ENCODE results near the gene MYRF. TPM values are rescaled to one million over a fixed set of nuclear protein-coding genes. Genes with fewer than 3 reads are reported as not detected.

Gene MYRF
- total and polyA plus RNA-seq, 9 of the 15 experiments (the other 6 are each of a cell fraction or from before 2014, with no cell fraction given): 2.3 to 25.8 (median 7.1) TPM

DNA sequence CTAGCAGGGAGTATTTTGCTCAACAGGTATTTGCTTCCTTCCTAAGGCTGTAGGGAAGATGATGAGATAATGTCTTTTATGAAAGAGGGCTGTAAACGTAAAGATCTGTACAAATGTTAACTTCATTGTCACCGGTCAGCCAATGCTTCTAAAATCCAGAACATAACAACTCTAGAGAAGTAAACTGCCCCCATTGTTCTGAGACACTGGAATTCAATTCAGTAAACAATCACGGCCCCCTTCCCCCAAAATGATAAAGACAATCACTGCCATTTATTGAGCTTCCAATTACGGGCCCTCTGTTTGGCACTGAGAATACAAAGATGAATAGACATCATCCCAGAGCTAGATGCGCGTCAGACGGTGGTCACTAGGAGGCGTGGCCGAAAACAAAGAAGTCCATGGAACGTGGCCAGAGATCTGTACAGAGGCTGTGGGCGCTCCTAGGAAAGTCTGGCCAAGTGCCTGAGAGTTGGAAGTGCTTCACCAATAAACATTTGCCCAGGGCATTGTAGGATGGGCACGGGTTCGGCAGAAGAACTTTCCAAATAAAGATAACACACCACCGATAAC is 39.4 kb downstream of the MYRF start (continued):
- TF ChIP-seq ZNF124 (CRISPR knock-in tag; IDR thresholded peaks at IDR 0.05) (no peak), MEF2D (tag; conservative IDR thresholded peaks at IDR 0.05; ENCODE audit: low read depth) (no peak), PKNOX1 (IDR thresholded peaks at IDR 0.05) (no peak), CSDE1 (IDR thresholded peaks at IDR 0.05) (no peak), MCM7 (IDR thresholded peaks at IDR 0.05) (no peak), MYC (IDR thresholded peaks at IDR 0.05; ENCODE audit: low read depth, low read length) (peak; percentile 18; the same call in 1 of the 2 replicates), MYC (CRISPR knock-in tag; IDR thresholded peaks at IDR 0.05; ENCODE audit: borderline replicate concordance, low read depth) (no peak), ETV5 (CRISPR knock-in tag; IDR thresholded peaks at IDR 0.05; ENCODE audit: low read depth) (no peak), CHD1 (IDR thresholded peaks at IDR 0.05; ENCODE audit: low read length) (no peak), PREB (CRISPR knock-in tag; IDR thresholded peaks at IDR 0.05) (no peak), RNF219 (CRISPR knock-in tag; IDR thresholded peaks at IDR 0.05) (no peak), ZC3H11A (IDR thresholded peaks at IDR 0.05; ENCODE audit: low read depth, low read length) (no peak), ZKSCAN1 (IDR thresholded peaks at IDR 0.05; ENCODE audit: low read depth, low read length) (no peak), SMARCA4 (IDR thresholded peaks at IDR 0.05) (no peak), ZNF239 (CRISPR knock-in tag; IDR thresholded peaks at IDR 0.05) (no peak), BRD9 (IDR thresholded peaks at IDR 0.05; ENCODE audit: low read depth, partially characterized antibody) (peak; percentile 90), MEIS2 (IDR thresholded peaks at IDR 0.05; ENCODE audit: partially characterized antibody) (no peak), PHF21A (IDR thresholded peaks at IDR 0.05; ENCODE audit: borderline replicate concordance, low read depth) (0 out of 2 replicates have a peak, but pooled peaks have one; percentile 3), ZBTB17 (CRISPR knock-in tag; IDR thresholded peaks at IDR 0.05) (no peak), POLR2AphosphoS5 (IDR thresholded peaks at IDR 0.05; ENCODE audit: control insufficient read depth, insufficient read depth, low read depth, low read length) (peak; percentile 47; the same call in 1 of the 2 replicates), SIN3B (IDR thresholded peaks at IDR 0.05; ENCODE audit: low read depth) (no peak)
- TF ChIP-seq, protein P1, sequence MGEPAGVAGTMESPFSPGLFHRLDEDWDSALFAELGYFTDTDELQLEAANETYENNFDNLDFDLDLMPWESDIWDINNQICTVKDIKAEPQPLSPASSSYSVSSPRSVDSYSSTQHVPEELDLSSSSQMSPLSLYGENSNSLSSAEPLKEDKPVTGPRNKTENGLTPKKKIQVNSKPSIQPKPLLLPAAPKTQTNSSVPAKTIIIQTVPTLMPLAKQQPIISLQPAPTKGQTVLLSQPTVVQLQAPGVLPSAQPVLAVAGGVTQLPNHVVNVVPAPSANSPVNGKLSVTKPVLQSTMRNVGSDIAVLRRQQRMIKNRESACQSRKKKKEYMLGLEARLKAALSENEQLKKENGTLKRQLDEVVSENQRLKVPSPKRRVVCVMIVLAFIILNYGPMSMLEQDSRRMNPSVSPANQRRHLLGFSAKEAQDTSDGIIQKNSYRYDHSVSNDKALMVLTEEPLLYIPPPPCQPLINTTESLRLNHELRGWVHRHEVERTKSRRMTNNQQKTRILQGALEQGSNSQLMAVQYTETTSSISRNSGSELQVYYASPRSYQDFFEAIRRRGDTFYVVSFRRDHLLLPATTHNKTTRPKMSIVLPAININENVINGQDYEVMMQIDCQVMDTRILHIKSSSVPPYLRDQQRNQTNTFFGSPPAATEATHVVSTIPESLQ (CRISPR knock-in tag; IDR thresholded peaks at IDR 0.05): no peak
- TF ChIP-seq, protein P2, sequence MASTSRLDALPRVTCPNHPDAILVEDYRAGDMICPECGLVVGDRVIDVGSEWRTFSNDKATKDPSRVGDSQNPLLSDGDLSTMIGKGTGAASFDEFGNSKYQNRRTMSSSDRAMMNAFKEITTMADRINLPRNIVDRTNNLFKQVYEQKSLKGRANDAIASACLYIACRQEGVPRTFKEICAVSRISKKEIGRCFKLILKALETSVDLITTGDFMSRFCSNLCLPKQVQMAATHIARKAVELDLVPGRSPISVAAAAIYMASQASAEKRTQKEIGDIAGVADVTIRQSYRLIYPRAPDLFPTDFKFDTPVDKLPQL (IDR thresholded peaks at IDR 0.05; ENCODE audit: extremely low read depth, insufficient read length): no peak

Data from K562 (cell line).